HepG2 (cell line): Measurements from ENCODE around the gene PIGO. TPM values are rescaled to one million over a fixed set of nuclear protein-coding genes. Genes with fewer than 3 reads are reported as not detected.
A peak's percentile ranks its signal among the peaks of the same experiment; 100 is the strongest.

Experiments used
- CREM ChIP-seq, 2 experiments: sonication (generic) in 1 of 2; formaldehyde crosslinking in 1 of 2; IDR thresholded peaks; 2 replicates each; pipeline versions ENCODE4 v1.4.0 to v1.6.1; 2016 to 2020; ENCODE audit warnings: antibody characterized with exemption in 1 of 2, mild to moderate bottlenecking in 1 of 2, missing genetic modification reagents in 1 of 2
- HOXD1 ChIP-seq: sonication (generic); formaldehyde crosslinking; IDR thresholded peaks from 2 replicates; pipeline ENCODE4 v1.5.0; 2020; ENCODE audit warnings: missing genetic modification reagents
- MBD4 ChIP-seq: IDR thresholded peaks from 2 replicates; pipeline ENCODE4 v1.6.1; 2012; ENCODE audit warnings: low read length, inconsistent platforms, borderline replicate concordance
- NR2F2 ChIP-seq: IDR thresholded peaks from 2 replicates; pipeline ENCODE4 v1.6.1; 2012; ENCODE audit warnings: low read depth, inconsistent platforms, borderline replicate concordance
- SNAI1 ChIP-seq: sonication (generic); formaldehyde crosslinking; IDR thresholded peaks from 2 replicates; pipeline ENCODE4 v1.5.0; 2020; ENCODE audit warnings: mild to moderate bottlenecking, missing genetic modification reagents, borderline replicate concordance
- SUZ12 ChIP-seq: fragments of 150-350 bp; IDR thresholded peaks from 2 replicates; pipeline ENCODE4 v1.6.1; 2014; ENCODE audit warnings: low read depth, low read length
- TARDBP ChIP-seq: sonication (generic); formaldehyde crosslinking; IDR thresholded peaks from 2 replicates; pipeline ENCODE4 v1.8.0; 2022; ENCODE audit warnings: mild to moderate bottlenecking, missing genetic modification reagents
- ZBTB38 ChIP-seq: sonication (generic); formaldehyde crosslinking; IDR thresholded peaks from 2 replicates; pipeline ENCODE4 v1.5.1; 2020; ENCODE audit warnings: mild to moderate bottlenecking, missing genetic modification reagents
- ZKSCAN5 ChIP-seq: sonication (generic); formaldehyde crosslinking; IDR thresholded peaks from 2 replicates; pipeline ENCODE4 v1.5.1; 2020; ENCODE audit warnings: mild to moderate bottlenecking, missing genetic modification reagents
- ZNF24 ChIP-seq: fragments of 450-650 bp; IDR thresholded peaks from 2 replicates; pipeline ENCODE4 v1.6.1; 2017; ENCODE audit warnings: antibody characterized with exemption, mild to moderate bottlenecking
- ZNF30 ChIP-seq: sonication (generic); formaldehyde crosslinking; IDR thresholded peaks from 2 replicates; pipeline ENCODE4 v1.5.0; 2020; ENCODE audit warnings: mild to moderate bottlenecking, missing genetic modification reagents
- ZNF777 ChIP-seq: sonication (generic); formaldehyde crosslinking; IDR thresholded peaks from 2 replicates; pipeline ENCODE4 v1.4.0; 2020; ENCODE audit warnings: missing genetic modification reagents
- polyA plus RNA-seq, 8 experiments: library from polyadenylated mRNA; depleted of rRNA in 3 of 8; stranded (reverse) in 7 of 8; unstranded in 1 of 8; fragments of >200 nt; fragmentation: Illumina TruSeq in 4 of 8; extraction: Trizol in 4 of 8; gene quantifications; 2 replicates each; pipeline versions ENCODE4 v1.2.1 to v1.2.3, GENCODE V29; 2011 to 2016; ENCODE audit warnings: low read depth in 4 of 8, missing spikeins in 1 of 8, mixed read lengths in 1 of 8; ENCODE audit not compliant: insufficient read depth in 1 of 8
- total RNA-seq, 5 experiments: library from RNA; depleted of rRNA; stranded (reverse); fragments of >200 nt; fragmentation: Illumina TruSeq; extraction: Trizol; gene quantifications; 2 replicates each; pipeline ENCODE4 v1.2.3, GENCODE V29; 2016; ENCODE audit warnings: low read depth in 1 of 5
- TF ChIP-seq, protein P1 (sequence below): sonication (generic); formaldehyde crosslinking; IDR thresholded peaks from 2 replicates; pipeline ENCODE4 v1.4.0; 2020; ENCODE audit warnings: low read depth, missing genetic modification reagents
- TF ChIP-seq, protein P2 (sequence below): conservative IDR thresholded peaks from 2 replicates; pipeline ENCODE4 v1.6.1; 2018; ENCODE audit warnings: missing genetic modification reagents
- TF ChIP-seq, protein P3 (sequence below): IDR thresholded peaks from 2 replicates; pipeline ENCODE4 v1.6.1; 2016; ENCODE audit warnings: missing biosample characterization, missing genetic modification reagents, low read depth
- TF ChIP-seq, protein P4 (sequence below): sonication (generic); formaldehyde crosslinking; IDR thresholded peaks from 2 replicates; pipeline ENCODE4 v1.4.0; 2020; ENCODE audit warnings: missing genetic modification reagents, borderline replicate concordance
- TF ChIP-seq, protein P5 (sequence below): sonication (generic); formaldehyde crosslinking; IDR thresholded peaks from 2 replicates; pipeline ENCODE4 v1.5.0; 2020; ENCODE audit warnings: missing genetic modification reagents, mild to moderate bottlenecking, borderline replicate concordance

The PIGO gene
- total and polyA plus RNA-seq, 2 of the 13 experiments (the other 11 are each of a cell fraction or from before 2014, with no cell fraction given): 20.5 to 26.2 TPM

DNA sequence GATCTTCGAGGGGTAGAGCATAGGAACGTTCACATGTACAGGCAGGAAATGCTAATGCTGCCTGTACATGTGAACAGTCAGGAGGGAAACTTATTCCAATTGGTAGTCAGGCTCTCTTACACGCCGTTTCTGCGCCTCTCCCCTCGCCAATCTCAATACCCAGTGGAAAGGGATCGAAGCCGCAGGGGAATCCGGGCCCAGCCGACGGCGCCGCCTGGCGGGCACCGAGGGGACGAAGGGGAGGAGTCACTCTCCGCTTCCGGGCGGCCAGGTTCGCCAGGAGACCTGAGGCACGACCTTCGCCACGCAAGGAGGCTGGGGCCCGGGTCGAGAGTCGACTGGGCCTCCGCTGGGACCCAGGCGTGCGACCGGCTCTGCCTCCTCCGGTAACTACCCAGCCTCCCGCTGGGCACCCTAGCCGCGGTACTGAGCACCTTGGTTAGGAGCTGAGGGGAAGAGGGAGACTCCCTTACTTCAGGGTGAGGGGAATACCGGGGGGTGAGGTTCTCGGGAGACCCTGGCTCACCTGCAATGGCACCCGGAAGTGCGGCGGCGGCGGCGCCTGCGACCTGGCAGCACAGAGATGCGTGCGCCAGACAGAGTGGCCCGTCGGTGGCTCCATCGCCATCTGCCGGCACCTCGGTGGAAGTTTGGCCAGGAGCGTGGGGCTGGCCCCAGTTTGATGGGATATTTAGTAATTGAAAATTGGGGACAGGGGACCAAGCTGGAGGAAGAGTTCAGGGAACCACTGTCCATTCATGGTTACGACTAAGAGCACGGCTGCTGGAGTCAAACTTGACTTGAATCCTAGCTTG is at the start of gene PIGO (continued):
- TF ChIP-seq TARDBP (CRISPR knock-in tag) (no peak; the same call in none of the 2 replicates), NR2F2 (no peak; the same call in 1 of the 2 replicates), ZKSCAN5 (CRISPR knock-in tag) (0 out of 2 replicates have a peak, but pooled peaks have one; percentile 55), ZNF30 (CRISPR knock-in tag) (no peak), ZNF777 (CRISPR knock-in tag) (no peak; the same call in 1 of the 2 replicates), SUZ12 (no peak), SNAI1 (CRISPR knock-in tag) (no peak), MBD4 (no peak), ZBTB38 (peak; percentile 37; the same call in 1 of the 2 replicates), CREM (IDR thresholded peaks at IDR 0.05) (peak; percentile 47; the same call in 1 of the 2 replicates), CREM (CRISPR knock-in tag; IDR thresholded peaks at IDR 0.05) (no peak), HOXD1 (CRISPR knock-in tag) (peak; percentile 71), ZNF24 (no peak)
- TF ChIP-seq, protein P1, sequence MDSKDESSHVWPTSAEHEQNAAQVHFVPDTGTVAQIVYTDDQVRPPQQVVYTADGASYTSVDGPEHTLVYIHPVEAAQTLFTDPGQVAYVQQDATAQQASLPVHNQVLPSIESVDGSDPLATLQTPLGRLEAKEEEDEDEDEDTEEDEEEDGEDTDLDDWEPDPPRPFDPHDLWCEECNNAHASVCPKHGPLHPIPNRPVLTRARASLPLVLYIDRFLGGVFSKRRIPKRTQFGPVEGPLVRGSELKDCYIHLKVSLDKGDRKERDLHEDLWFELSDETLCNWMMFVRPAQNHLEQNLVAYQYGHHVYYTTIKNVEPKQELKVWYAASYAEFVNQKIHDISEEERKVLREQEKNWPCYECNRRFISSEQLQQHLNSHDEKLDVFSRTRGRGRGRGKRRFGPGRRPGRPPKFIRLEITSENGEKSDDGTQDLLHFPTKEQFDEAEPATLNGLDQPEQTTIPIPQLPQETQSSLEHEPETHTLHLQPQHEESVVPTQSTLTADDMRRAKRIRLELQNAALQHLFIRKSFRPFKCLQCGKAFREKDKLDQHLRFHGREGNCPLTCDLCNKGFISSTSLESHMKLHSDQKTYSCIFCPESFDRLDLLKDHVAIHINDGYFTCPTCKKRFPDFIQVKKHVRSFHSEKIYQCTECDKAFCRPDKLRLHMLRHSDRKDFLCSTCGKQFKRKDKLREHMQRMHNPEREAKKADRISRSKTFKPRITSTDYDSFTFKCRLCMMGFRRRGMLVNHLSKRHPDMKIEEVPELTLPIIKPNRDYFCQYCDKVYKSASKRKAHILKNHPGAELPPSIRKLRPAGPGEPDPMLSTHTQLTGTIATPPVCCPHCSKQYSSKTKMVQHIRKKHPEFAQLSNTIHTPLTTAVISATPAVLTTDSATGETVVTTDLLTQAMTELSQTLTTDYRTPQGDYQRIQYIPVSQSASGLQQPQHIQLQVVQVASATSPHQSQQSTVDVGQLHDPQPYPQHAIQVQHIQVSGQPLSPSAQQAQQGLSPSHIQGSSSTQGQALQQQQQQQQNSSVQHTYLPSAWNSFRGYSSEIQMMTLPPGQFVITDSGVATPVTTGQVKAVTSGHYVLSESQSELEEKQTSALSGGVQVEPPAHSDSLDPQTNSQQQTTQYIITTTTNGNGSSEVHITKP (CRISPR knock-in tag): peak; percentile 73; the same call in 1 of the 2 replicates
- TF ChIP-seq, protein P2, sequence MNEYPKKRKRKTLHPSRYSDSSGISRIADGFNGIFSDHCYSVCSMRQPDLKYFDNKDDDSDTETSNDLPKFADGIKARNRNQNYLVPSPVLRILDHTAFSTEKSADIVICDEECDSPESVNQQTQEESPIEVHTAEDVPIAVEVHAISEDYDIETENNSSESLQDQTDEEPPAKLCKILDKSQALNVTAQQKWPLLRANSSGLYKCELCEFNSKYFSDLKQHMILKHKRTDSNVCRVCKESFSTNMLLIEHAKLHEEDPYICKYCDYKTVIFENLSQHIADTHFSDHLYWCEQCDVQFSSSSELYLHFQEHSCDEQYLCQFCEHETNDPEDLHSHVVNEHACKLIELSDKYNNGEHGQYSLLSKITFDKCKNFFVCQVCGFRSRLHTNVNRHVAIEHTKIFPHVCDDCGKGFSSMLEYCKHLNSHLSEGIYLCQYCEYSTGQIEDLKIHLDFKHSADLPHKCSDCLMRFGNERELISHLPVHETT (CRISPR knock-in tag): peak; percentile 75
- TF ChIP-seq, protein P3, sequence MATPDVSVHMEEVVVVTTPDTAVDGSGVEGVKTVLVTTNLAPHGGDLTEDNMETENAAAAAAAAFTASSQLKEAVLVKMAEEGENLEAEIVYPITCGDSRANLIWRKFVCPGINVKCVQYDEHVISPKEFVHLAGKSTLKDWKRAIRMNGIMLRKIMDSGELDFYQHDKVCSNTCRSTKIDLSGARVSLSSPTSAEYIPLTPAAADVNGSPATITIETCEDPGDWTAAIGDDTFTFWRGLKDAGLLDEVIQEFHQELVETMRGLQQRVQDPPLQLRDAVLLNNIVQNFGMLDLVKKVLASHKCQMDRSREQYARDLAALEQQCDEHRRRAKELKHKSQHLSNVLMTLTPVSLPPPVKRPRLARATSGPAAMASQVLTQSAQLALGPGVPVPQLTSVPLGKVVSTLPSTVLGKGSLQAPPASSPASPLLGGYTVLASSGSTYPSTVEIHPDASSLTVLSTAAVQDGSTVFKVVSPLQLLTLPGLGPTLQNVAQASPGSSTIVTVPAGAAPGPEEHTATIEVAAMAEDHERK (CRISPR knock-in tag): peak; percentile 67
- TF ChIP-seq, protein P4, sequence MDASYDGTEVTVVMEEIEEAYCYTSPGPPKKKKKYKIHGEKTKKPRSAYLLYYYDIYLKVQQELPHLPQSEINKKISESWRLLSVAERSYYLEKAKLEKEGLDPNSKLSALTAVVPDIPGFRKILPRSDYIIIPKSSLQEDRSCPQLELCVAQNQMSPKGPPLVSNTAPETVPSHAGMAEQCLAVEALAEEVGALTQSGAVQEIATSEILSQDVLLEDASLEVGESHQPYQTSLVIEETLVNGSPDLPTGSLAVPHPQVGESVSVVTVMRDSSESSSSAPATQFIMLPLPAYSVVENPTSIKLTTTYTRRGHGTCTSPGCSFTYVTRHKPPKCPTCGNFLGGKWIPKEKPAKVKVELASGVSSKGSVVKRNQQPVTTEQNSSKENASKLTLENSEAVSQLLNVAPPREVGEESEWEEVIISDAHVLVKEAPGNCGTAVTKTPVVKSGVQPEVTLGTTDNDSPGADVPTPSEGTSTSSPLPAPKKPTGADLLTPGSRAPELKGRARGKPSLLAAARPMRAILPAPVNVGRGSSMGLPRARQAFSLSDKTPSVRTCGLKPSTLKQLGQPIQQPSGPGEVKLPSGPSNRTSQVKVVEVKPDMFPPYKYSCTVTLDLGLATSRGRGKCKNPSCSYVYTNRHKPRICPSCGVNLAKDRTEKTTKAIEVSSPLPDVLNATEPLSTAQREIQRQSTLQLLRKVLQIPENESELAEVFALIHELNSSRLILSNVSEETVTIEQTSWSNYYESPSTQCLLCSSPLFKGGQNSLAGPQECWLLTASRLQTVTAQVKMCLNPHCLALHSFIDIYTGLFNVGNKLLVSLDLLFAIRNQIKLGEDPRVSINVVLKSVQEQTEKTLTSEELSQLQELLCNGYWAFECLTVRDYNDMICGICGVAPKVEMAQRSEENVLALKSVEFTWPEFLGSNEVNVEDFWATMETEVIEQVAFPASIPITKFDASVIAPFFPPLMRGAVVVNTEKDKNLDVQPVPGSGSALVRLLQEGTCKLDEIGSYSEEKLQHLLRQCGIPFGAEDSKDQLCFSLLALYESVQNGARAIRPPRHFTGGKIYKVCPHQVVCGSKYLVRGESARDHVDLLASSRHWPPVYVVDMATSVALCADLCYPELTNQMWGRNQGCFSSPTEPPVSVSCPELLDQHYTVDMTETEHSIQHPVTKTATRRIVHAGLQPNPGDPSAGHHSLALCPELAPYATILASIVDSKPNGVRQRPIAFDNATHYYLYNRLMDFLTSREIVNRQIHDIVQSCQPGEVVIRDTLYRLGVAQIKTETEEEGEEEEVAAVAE (CRISPR knock-in tag): peak; percentile 59; the same call in 1 of the 2 replicates
- TF ChIP-seq, protein P5, sequence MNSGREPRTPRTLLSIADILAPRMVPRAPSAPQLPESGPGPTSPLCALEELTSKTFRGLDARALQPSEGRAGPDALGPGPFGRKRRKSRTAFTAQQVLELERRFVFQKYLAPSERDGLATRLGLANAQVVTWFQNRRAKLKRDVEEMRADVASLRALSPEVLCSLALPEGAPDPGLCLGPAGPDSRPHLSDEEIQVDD (CRISPR knock-in tag): peak; percentile 80; the same call in 1 of the 2 replicates
